ENCODE measurements around the gene SLC12A7.

GRCh38 chr5:1051366-1051720 is 60.5 kb downstream of the SLC12A7 start:
- TF ChIP-seq FOXP2 (optimal IDR thresholded peaks at IDR 0.05; ENCODE audit: control extremely low read depth, extremely low read length, insufficient read depth) (no peak), POLR2AphosphoS5 (IDR thresholded peaks at IDR 0.05; ENCODE audit: borderline replicate concordance, low read depth, low read length) (no peak)

All from SK-N-MC (cell line).